ENCODE data around the gene SCAMP4. TPM values are rescaled to one million over a fixed set of nuclear protein-coding genes. Genes with fewer than 3 reads are reported as not detected.
A peak's percentile ranks its signal among the peaks of the same experiment; 100 is the strongest.

Gene SCAMP4
- total and polyA plus RNA-seq, 9 of the 15 experiments (the other 6 are each of a cell fraction or from before 2014, with no cell fraction given) = 0.81 to 45.9 (median 12.8) TPM

DNA sequence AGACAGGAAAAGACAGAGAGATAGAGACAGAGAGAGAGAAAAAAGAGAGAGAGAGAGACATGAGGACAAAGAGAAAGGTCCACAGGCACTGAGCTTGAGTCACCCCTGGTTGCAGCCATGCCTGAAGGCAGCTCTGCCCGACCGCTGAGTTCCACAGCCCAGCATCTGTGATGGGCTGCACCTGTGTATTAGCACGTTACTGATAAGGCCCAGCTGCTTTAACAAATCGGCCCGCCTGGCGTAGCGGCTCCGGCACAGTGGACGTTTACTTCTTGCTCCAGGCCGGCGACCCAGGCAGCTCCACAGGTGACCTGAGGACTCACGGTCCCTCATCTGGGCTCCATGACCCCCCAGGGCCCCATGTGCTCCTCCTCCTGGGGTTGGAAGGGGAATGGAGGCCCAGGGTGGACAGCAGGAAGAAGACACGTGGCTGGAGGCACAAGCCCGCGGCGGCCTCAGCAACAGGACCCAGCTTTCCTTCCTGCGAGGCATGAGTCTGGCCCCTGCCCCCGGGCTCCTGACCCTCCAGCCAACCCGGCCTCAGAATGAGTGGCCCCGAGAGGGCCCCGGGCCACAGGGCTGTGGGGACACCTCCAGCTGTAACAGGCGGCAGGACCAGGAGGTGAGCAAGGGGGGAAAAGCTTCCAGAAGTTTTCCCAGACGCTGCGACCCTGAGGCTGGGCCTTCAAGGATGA, 31.9 kb downstream of the SCAMP4 start:
- H3K9me3 ChIP-seq (replicated peaks; ENCODE audit: control insufficient read depth, insufficient read depth, low read depth, low read length) = no peaks in the 10 kb centered on the region; the same call in 1 of the 2 replicates
- intact Hi-C loops (cut with micrococcal nuclease) (no loop called here), in situ Hi-C loops (cut with MboI) (no loop called here)
- H3K27ac ChIP-seq (ENCODE audit: extremely low read depth, low read depth, low read length) = no peak overlapping the region
- WGBS (ENCODE audit: insufficient coverage, low coverage, missing lambda C conversion rate) = 75% methylated on average over 21 of the region's 24 CpGs
- H3K36me3 ChIP-seq (ENCODE audit: control insufficient read depth, insufficient read depth, low read length) = no peaks in the 10 kb centered on the region
- H4K20me1 ChIP-seq (replicated peaks; ENCODE audit: control insufficient read depth, insufficient read depth, low read length) = peaks cover under 1% of the 10 kb centered on the region; the same call in 1 of the 2 replicates
- H2AFZ ChIP-seq (ENCODE audit: low read depth, low read length) = no peak overlapping the region
- H3K79me2 ChIP-seq (ENCODE audit: control insufficient read depth, insufficient read depth, low read length) = peaks cover 19% of the 10 kb centered on the region
- ChIA-PET CTCF (ENCODE audit: low intra/inter-chr PET ratio) (no interaction called here), POLR2A (interaction anchor here (0.6 to 1.3 kb wide), 6 partner anchors 19 to 143 kb away, joined by 3 to 5 read pairs (median 4); no protein-coding TSS in a partner anchor)
- H3K27me3 ChIP-seq (ENCODE audit: control insufficient read depth in 2 of 2, insufficient read depth in 2 of 2, low read length in 2 of 2) = no peaks in the 10 kb centered on the region
- DNase-seq (ENCODE audit: extremely low read depth in 1 of 4, low spot score in 3 of 4) (peak in 1 of 4 experiments; percentile 37), FAIRE-seq (no peak), ATAC-seq (no peak)
- no TSS peak for BruUV-seq (replicated peaks)
- no peak overlapping the region for H3K4me3 ChIP-seq
- H3K9ac ChIP-seq (ENCODE audit: insufficient read depth in 1 of 2, low read depth in 2 of 2, low read length in 2 of 2) = peak overlapping the region in 1 of 2 experiments; percentile 45; a peak in 1 of 4 replicates
- no peaks in the 10 kb centered on the region for H3K9me1 ChIP-seq (ENCODE audit: control insufficient read depth, insufficient read depth, low read length)
- no peak for TF ChIP-seq JUN (IDR thresholded peaks at IDR 0.05; ENCODE audit: borderline replicate concordance, low read depth, low read length)
- TF ChIP-seq JUN (CRISPR knock-in tag; IDR thresholded peaks at IDR 0.05; ENCODE audit: borderline replicate concordance) = no peak
- TF ChIP-seq, protein P1, sequence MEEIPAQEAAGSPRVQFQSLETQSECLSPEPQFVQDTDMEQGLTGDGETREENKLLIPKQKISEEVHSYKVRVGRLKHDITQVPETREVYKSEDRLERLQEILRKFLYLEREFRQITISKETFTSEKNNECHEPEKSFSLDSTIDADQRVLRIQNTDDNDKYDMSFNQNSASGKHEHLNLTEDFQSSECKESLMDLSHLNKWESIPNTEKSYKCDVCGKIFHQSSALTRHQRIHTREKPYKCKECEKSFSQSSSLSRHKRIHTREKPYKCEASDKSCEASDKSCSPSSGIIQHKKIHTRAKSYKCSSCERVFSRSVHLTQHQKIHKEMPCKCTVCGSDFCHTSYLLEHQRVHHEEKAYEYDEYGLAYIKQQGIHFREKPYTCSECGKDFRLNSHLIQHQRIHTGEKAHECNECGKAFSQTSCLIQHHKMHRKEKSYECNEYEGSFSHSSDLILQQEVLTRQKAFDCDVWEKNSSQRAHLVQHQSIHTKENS (CRISPR knock-in tag; IDR thresholded peaks at IDR 0.05) = no peak
- TF ChIP-seq, protein P2, sequence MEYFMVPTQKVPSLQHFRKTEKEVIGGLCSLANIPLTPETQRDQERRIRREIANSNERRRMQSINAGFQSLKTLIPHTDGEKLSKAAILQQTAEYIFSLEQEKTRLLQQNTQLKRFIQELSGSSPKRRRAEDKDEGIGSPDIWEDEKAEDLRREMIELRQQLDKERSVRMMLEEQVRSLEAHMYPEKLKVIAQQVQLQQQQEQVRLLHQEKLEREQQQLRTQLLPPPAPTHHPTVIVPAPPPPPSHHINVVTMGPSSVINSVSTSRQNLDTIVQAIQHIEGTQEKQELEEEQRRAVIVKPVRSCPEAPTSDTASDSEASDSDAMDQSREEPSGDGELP (CRISPR knock-in tag; IDR thresholded peaks at IDR 0.05; ENCODE audit: borderline replicate concordance) = peak; percentile 59; the same call in 1 of the 2 replicates
- peak; percentile 92 for TF ChIP-seq ZNF12 (CRISPR knock-in tag; IDR thresholded peaks at IDR 0.05)
- TF ChIP-seq, protein P3, sequence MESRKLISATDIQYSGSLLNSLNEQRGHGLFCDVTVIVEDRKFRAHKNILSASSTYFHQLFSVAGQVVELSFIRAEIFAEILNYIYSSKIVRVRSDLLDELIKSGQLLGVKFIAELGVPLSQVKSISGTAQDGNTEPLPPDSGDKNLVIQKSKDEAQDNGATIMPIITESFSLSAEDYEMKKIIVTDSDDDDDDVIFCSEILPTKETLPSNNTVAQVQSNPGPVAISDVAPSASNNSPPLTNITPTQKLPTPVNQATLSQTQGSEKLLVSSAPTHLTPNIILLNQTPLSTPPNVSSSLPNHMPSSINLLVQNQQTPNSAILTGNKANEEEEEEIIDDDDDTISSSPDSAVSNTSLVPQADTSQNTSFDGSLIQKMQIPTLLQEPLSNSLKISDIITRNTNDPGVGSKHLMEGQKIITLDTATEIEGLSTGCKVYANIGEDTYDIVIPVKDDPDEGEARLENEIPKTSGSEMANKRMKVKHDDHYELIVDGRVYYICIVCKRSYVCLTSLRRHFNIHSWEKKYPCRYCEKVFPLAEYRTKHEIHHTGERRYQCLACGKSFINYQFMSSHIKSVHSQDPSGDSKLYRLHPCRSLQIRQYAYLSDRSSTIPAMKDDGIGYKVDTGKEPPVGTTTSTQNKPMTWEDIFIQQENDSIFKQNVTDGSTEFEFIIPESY (CRISPR knock-in tag; IDR thresholded peaks at IDR 0.05) = peak; percentile 91
- TF ChIP-seq RBM25 (IDR thresholded peaks at IDR 0.05; ENCODE audit: low read depth, low read length, severe bottlenecking) = peak; percentile 31
- TF ChIP-seq CBFA2T3 (IDR thresholded peaks at IDR 0.05) = peak; percentile 55
- peak; percentile 43 for TF ChIP-seq CBFA2T2 (conservative IDR thresholded peaks at IDR 0.05)
- TF ChIP-seq ZNF239 (CRISPR knock-in tag; IDR thresholded peaks at IDR 0.05) = no peak
- H3K4me2 ChIP-seq (ENCODE audit: insufficient read depth, low read length) = no peak overlapping the region
- H3K4me1 ChIP-seq (replicated peaks in 1 of 2; ENCODE audit: control insufficient read depth in 2 of 2, insufficient read depth in 2 of 2, low read length in 2 of 2) = peaks cover 19 to 55% of the 10 kb centered on the region in 2 experiments

Measured in K562 (cell line).